Stomach smooth muscle (tissue), 2 donors: Measurements from ENCODE around the gene COX8A.
A peak's percentile ranks its signal among the peaks of the same experiment; 100 is the strongest.
"Not testable (repeated sequence)": the region's sequence is repeated elsewhere in the genome, so short reads cannot be mapped to it uniquely, and the experiment has no call there.

Source experiments
- H3K27ac ChIP-seq: one replicate; pipeline ENCODE4 v1.7.0; 2013; ENCODE audit warnings: mild to moderate bottlenecking, low read length, inconsistent platforms
- H3K27me3 ChIP-seq, 2 donors: one replicate each; pipeline ENCODE4 v1.7.0; 2013; ENCODE audit warnings: low read length in 2 of 2; ENCODE audit not compliant: insufficient read depth in 2 of 2, control insufficient read depth in 1 of 2
- H3K36me3 ChIP-seq, 2 donors: one replicate each; pipeline ENCODE4 v1.7.0; 2013; ENCODE audit warnings: low read length in 2 of 2; ENCODE audit not compliant: control insufficient read depth in 2 of 2, insufficient read depth in 2 of 2
- H3K4me1 ChIP-seq: one replicate; pipeline ENCODE4 v1.7.0; 2013; ENCODE audit warnings: low read length; ENCODE audit not compliant: control insufficient read depth, insufficient read depth
- H3K4me3 ChIP-seq, 2 donors: one replicate each; pipeline ENCODE4 v1.7.0; 2013; ENCODE audit warnings: low read length in 2 of 2
- H3K9ac ChIP-seq, 2 donors: one replicate each; pipeline ENCODE4 v1.7.0; 2013; ENCODE audit warnings: low read length in 2 of 2, mild to moderate bottlenecking in 1 of 2
- H3K9me3 ChIP-seq, 2 donors: one replicate each; pipeline ENCODE4 v1.7.0; 2013; ENCODE audit warnings: low read length in 2 of 2; ENCODE audit not compliant: control insufficient read depth in 2 of 2
- donor health status: healthy.
- donor health status: Pancreatic carcinoma.

COX8A gene

DNA sequence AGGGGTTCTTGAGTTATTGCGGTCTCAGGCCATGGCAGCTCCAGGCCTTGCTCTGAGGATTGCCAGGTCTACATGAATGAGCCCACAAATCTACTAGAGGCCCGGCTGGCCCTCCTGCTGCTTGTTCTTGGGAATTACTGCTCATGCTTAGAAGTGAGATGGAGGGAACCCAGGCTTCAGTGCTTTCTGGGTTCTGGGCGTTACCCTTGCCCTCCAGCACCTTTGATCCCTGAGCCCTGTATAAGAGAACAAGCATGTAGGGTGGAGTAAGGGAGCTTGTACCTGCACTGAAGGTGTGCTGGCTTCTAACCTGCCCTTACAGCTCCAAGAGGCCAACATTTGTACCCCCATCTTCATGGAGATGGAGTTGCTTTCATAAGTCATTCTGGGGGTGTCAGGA is 31.6 kb upstream of the COX8A start:
- H3K27me3 ChIP-seq: no peaks in the 10 kb centered on the region
- no peak overlapping the region for H3K4me3 ChIP-seq
- H3K36me3 ChIP-seq: peaks cover 0 to 8% of the 10 kb centered on the region in 2 donors
- H3K9ac ChIP-seq: no peak overlapping the region
- no peak overlapping the region for H3K27ac ChIP-seq
- no peaks in the 10 kb centered on the region for H3K9me3 ChIP-seq
- peaks cover 40% of the 10 kb centered on the region for H3K4me1 ChIP-seq

DNA sequence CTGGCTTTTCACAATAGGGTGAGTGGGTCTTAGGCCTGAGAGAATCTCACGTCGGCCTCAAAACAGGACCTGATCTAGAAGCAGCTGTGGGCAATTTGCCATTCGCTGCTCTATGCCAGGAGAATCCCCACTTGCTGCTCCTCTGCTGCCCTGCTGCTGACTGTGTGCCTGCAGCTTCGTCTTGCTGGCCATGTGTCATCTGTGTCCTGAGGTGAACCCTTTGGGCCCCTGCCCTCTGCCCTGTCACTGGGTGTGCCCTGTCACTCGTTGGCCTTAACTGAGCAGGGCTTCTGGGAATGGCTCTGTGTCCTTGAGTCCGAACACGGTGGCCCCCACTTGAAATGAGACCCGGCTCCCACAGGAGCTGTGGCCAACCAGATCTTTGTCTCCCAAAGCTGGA is 29.4 kb upstream of the COX8A start:
- H3K36me3 ChIP-seq: peaks cover 2 to 8% of the 10 kb centered on the region in 2 donors
- no peaks in the 10 kb centered on the region for H3K27me3 ChIP-seq
- H3K27ac ChIP-seq: peak overlapping the region; percentile 86
- peak overlapping the region; percentile 31 to 64 for H3K9ac ChIP-seq
- H3K4me1 ChIP-seq: peaks cover 25% of the 10 kb centered on the region
- H3K4me3 ChIP-seq: peak overlapping the region; percentile 17 to 57
- no peaks in the 10 kb centered on the region for H3K9me3 ChIP-seq

- H3K9me3 ChIP-seq: no peaks in the 10 kb centered on the region
- peak overlapping the region; percentile 17 to 57 for H3K4me3 ChIP-seq
Measured at GRCh38 chr11:63945477-63946163, 28.8 kb upstream of the COX8A start.

GRCh38 chr11:63951779-63952536 is 22.5 kb upstream of the COX8A start:
- H3K27ac ChIP-seq: no peak overlapping the region
- H3K36me3 ChIP-seq: peaks cover 22 to 35% of the 10 kb centered on the region in 2 donors

More at GRCh38 chr11:63945477-63946163, 28.8 kb upstream of the COX8A start:
- peaks cover 24% of the 10 kb centered on the region for H3K4me1 ChIP-seq
- peaks cover 2 to 10% of the 10 kb centered on the region in 2 donors for H3K36me3 ChIP-seq
- peak overlapping the region; percentile 86 for H3K27ac ChIP-seq
- no peaks in the 10 kb centered on the region for H3K27me3 ChIP-seq
- peak overlapping the region; percentile 31 to 64 for H3K9ac ChIP-seq

DNA sequence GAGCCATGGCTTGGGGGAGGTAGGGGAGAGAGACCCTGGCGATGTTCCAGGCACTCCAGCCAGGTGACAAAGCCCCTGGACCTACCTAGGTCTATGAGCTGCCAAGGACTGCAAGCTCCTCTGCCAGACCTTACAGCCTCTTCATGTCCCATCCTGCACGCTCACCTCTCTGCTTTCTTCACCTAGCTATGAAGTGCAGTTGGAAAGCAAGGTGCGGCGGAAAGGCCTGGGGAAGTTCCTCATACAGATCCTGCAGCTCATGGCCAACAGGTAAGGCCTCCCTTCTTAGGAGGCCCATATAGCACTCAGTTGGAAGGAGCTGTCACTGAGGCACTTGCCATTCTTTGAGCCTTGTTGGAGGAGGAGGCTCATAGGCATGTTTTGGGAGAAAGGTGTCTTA is 21.9 kb upstream of the COX8A start:
- no peaks in the 10 kb centered on the region for H3K4me1 ChIP-seq
- no peak overlapping the region for H3K4me3 ChIP-seq
- no peaks in the 10 kb centered on the region for H3K27me3 ChIP-seq
- H3K27ac ChIP-seq: no peak overlapping the region
- no peaks in the 10 kb centered on the region for H3K9me3 ChIP-seq
- H3K9ac ChIP-seq: no peak overlapping the region
- H3K36me3 ChIP-seq: peaks cover 22 to 35% of the 10 kb centered on the region in 2 donors

More at GRCh38 chr11:63951779-63952536, 22.5 kb upstream of the COX8A start:
- no peak overlapping the region for H3K4me3 ChIP-seq
- no peak overlapping the region for H3K9ac ChIP-seq
- no peaks in the 10 kb centered on the region for H3K4me1 ChIP-seq
- H3K27me3 ChIP-seq: no peaks in the 10 kb centered on the region
- no peaks in the 10 kb centered on the region for H3K9me3 ChIP-seq

DNA sequence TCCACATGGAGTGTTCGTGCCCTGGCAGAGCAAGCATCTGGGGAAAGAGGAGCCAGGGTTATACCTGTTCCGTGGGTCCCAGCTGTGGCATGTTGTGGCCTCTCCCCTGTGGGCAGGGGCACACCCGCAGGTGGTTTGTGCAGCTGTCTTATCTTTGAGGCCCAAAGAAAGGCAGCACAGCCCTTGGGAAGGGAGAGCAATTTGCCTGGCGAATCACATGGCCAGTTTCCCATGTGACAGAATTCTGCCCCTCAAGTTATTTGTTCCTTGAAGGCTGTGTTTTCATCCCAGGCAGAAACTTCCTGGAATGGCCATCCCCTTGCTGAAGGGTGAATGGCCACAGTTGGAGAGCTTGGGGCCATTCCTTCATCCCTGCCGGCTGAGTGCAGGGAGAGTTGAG is 16.4 kb upstream of the COX8A start:
- Histone ChIP-seq H3K9ac (no peak overlapping the region), H3K27ac (no peak overlapping the region), H3K4me1 (peaks cover 6% of the 10 kb centered on the region), H3K36me3 (peaks cover 14 to 25% of the 10 kb centered on the region in 2 donors), H3K27me3 (peaks cover 0 to 3% of the 10 kb centered on the region in 2 donors), H3K4me3 (no peak overlapping the region), H3K9me3 (no peaks in the 10 kb centered on the region)

DNA sequence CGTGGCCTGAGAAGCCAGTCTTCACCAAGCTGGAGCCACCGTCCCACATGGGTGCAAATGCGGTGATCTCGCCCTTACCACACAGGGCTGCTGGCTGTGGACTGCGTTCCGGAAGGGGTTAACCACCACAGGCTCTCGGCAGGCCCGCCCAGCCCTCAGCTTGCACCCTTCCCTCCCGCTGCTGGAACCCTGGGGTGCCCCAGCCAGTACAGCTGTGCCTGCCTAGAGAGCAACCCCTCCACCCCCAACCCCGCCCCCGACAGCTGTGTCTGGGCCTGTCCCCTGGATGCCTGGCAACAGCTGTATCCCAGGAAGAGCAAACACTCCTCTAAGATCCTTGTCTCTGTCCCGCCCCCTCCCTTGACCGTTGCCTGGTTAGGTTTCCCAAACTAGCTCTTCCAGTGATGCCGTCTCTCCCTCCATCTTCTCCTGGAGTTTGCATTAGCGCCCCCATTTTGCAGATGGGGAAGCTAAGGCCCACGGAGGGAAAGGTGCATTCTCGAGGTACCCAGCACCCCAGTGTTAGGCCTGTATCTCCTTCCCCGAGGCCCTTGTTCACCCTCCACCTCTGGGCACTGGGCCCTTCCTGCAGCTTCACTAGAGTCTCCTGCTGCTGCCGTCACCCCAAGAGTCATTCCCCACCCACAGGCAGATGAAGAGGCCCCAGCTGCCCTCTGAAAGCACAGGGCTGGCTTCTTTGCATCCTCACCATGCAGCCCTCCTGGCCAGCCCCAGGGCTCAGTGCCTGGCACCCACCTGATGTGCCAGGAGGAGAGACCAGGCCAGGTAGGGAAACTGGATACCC is 12.6 kb upstream of the COX8A start:
- Histone ChIP-seq H3K4me1 (peaks cover 6% of the 10 kb centered on the region), H3K9ac (no peak overlapping the region), H3K36me3 (no peaks in the 10 kb centered on the region), H3K4me3 (no peak overlapping the region), H3K9me3 (no peaks in the 10 kb centered on the region), H3K27me3 (peaks cover 3% of the 10 kb centered on the region in 2 donors), H3K27ac (no peak overlapping the region)

DNA sequence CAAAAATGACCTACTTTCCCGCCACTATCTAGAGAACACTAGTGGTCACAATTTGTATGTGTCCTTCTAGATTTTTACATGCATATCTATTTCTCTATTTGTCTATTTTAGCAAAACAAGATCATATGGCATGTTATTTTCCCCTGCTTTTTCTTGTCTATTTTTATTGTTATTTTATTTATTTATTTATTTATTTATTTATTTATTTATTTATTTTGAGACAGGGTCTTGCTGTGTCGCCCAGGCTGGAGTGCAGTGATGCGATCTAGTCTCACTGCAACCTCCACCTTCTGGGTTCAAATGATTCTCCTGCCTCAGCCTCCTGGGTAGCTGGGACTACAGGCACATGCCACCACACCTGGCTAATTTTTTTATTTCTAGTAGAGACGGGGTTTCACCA is 10.5 kb upstream of the COX8A start:
- not testable (repeated sequence) for H3K27me3 ChIP-seq, H3K9me3 ChIP-seq, H3K4me3 ChIP-seq, H3K27ac ChIP-seq, H3K9ac ChIP-seq, H3K36me3 ChIP-seq, H3K4me1 ChIP-seq

DNA sequence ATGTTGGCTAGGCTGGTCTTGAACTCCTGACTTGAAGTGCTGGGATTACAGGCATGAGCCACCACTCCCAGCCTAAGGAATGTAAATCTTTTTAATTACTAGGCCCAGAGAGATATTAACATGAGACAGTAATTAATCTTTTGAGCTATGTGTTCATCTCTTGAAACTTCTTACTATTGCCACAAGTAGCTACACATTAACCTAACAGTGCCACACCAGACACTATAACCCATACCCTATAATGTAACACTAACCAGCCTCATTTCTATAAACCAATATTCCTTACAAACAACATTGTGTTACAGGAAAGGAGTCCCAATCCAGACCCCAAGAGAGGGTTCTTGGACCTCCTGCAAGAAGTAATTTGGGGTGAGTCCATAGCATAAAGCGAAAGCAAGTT is 8.0 kb upstream of the COX8A start:
- Histone ChIP-seq H3K9me3 (no peaks in the 10 kb centered on the region), H3K27ac (no peak overlapping the region), H3K4me3 (no peak overlapping the region), H3K4me1 (peaks cover 6% of the 10 kb centered on the region), H3K36me3 (no peaks in the 10 kb centered on the region), H3K27me3 (peaks cover 3% of the 10 kb centered on the region in 2 donors), H3K9ac (no peak overlapping the region)

GRCh38 chr11:63969461-63969860 is 5.0 kb upstream of the COX8A start:
- H3K4me3 ChIP-seq: no peak overlapping the region
- H3K27me3 ChIP-seq: peaks cover 0 to 3% of the 10 kb centered on the region in 2 donors
- H3K36me3 ChIP-seq: no peaks in the 10 kb centered on the region
- H3K9me3 ChIP-seq: no peaks in the 10 kb centered on the region
- no peak overlapping the region for H3K27ac ChIP-seq
- H3K4me1 ChIP-seq: no peaks in the 10 kb centered on the region
- no peak overlapping the region for H3K9ac ChIP-seq
